ENCODE data around the gene APCDD1L. TPM values are rescaled to one million over a fixed set of nuclear protein-coding genes. Genes with fewer than 3 reads are reported as not detected.

Gene APCDD1L
- total RNA-seq, 1 experiment from 2014 or later, result not detected

DNA sequence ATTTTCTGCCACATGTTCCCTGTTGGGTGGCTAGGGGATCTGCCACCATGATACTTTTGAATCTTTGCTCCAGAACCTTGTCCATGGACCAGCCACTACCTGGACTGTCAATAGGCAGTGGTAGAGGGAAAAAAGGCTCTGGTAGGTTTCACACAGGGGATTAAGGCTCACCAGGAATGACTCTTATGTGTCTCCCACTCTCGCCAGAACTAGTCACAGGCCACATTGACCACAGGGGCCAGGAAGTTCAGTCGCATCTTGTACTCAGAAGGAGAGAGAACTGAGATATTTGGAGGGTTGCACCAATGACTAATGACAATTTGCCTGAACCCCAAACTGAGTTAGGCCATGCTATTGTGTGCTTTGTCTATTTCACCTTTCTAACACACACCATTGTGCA is 23.6 kb upstream of the APCDD1L start:
- TF ChIP-seq, protein P1, sequence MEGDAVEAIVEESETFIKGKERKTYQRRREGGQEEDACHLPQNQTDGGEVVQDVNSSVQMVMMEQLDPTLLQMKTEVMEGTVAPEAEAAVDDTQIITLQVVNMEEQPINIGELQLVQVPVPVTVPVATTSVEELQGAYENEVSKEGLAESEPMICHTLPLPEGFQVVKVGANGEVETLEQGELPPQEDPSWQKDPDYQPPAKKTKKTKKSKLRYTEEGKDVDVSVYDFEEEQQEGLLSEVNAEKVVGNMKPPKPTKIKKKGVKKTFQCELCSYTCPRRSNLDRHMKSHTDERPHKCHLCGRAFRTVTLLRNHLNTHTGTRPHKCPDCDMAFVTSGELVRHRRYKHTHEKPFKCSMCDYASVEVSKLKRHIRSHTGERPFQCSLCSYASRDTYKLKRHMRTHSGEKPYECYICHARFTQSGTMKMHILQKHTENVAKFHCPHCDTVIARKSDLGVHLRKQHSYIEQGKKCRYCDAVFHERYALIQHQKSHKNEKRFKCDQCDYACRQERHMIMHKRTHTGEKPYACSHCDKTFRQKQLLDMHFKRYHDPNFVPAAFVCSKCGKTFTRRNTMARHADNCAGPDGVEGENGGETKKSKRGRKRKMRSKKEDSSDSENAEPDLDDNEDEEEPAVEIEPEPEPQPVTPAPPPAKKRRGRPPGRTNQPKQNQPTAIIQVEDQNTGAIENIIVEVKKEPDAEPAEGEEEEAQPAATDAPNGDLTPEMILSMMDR (IDR thresholded peaks at IDR 0.05; ENCODE audit: insufficient read depth in 1 of 2, low read depth in 1 of 2, low read length in 1 of 2, severe bottlenecking in 1 of 2, unreplicated experiment in 1 of 2), result no peak
- CTCF ChIA-PET, result no interaction called here

DNA sequence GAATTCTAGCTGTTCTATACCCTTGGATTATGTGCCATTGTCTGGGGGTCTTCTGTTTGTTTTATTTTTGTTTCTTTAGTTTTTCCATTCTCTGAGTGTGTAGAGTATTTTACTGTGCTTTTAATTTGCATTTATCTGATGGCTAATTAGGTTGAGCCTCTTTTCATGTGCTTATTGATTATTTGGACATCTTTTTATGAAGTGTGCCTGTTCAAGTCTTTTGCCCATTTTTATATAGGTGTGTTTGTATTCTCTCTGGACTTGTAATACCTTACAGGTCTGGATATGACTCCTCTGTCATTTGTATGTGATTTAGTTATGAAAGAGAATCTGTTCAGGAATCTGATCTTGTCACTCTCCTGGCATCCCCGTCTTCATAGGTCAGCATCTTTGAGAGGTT is 22.6 kb upstream of the APCDD1L start:
- BruUV-seq (replicated peaks), result no TSS peak
- Mint-ChIP-seq H3K27ac (ENCODE audit: unreplicated experiment) (no peak overlapping the region), H3K36me3 (ENCODE audit: insufficient read depth, unreplicated experiment) (no peaks in the 10 kb centered on the region), H3K27me3 (ENCODE audit: insufficient read depth, unreplicated experiment) (peaks cover 16% of the 10 kb centered on the region), H3K4me1 (ENCODE audit: low read depth, unreplicated experiment) (no peaks in the 10 kb centered on the region), H3K9me3 (ENCODE audit: unreplicated experiment) (peaks cover 48% of the 10 kb centered on the region), H3K4me3 (ENCODE audit: unreplicated experiment) (no peak overlapping the region)
- no peaks in the 10 kb centered on the region for H3K27me3 ChIP-seq (replicated peaks; ENCODE audit: control insufficient read depth, insufficient read depth, low read length)
- no peak overlapping the region for H3K4me3 ChIP-seq (ENCODE audit: low read depth, low read length)
- TF ChIP-seq, protein P1 (IDR thresholded peaks at IDR 0.05; ENCODE audit: insufficient read depth in 1 of 2, low read depth in 1 of 2, low read length in 1 of 2, severe bottlenecking in 1 of 2, unreplicated experiment in 1 of 2), result no peak
- intact Hi-C loops (cut with micrococcal nuclease; ENCODE audit: unreplicated experiment), result no loop called here
- H3K9me3 ChIP-seq, result peaks cover 23% of the 10 kb centered on the region
- CTCF ChIA-PET, result no interaction called here
- H3K4me1 ChIP-seq, result no peaks in the 10 kb centered on the region
- POLR2A ChIA-PET, result no interaction called here
- no peak for DNase-seq
- H3K36me3 ChIP-seq (ENCODE audit: control insufficient read depth, insufficient read depth, low read length), result no peaks in the 10 kb centered on the region

More for the DNA sequence above, 23.6 kb upstream of the APCDD1L start:
- Histone ChIP-seq H3K9me3 (peaks cover 23% of the 10 kb centered on the region; the same call in 1 of the 2 replicates), H3K4me3 (ENCODE audit: low read depth, low read length) (no peak overlapping the region), H3K27me3 (replicated peaks; ENCODE audit: control insufficient read depth, insufficient read depth, low read length) (no peaks in the 10 kb centered on the region), H3K4me1 (no peaks in the 10 kb centered on the region), H3K36me3 (ENCODE audit: control insufficient read depth, insufficient read depth, low read length) (no peaks in the 10 kb centered on the region)
- H3K27me3 Mint-ChIP-seq (ENCODE audit: insufficient read depth, unreplicated experiment), result peaks cover 16% of the 10 kb centered on the region
- POLR2A ChIA-PET, result no interaction called here
- no peak overlapping the region for H3K4me3 Mint-ChIP-seq (ENCODE audit: unreplicated experiment)
- H3K36me3 Mint-ChIP-seq (ENCODE audit: insufficient read depth, unreplicated experiment), result no peaks in the 10 kb centered on the region
- no peaks in the 10 kb centered on the region for H3K4me1 Mint-ChIP-seq (ENCODE audit: low read depth, unreplicated experiment)
- peak in 1 of 2 experiments; percentile 17 for DNase-seq
- no TSS peak for BruUV-seq (replicated peaks)
- intact Hi-C loops (cut with micrococcal nuclease; ENCODE audit: unreplicated experiment), result no loop called here
- peaks cover 39% of the 10 kb centered on the region for H3K9me3 Mint-ChIP-seq (ENCODE audit: unreplicated experiment)
- no peak overlapping the region for H3K27ac Mint-ChIP-seq (ENCODE audit: unreplicated experiment)

DNA sequence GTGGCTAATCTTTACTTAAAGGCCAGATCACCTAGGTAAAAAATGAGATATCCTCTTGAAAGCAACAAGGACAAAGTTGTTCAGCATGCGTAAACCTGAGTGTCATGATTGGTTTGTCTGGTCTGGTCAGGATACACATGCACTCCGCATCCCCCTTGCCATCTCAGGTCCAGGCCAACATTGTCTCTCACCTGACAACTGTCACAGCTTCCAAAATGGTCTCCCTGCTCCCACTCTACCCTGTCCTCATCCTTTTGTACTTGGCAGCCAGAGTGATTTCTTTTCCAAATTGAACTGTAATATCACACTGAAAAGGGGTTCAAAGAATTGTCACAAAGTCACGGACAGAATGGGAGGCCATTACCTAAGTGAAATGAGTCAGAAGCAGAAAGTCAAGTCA is 21.1 kb upstream of the APCDD1L start:
- ChIA-PET POLR2A (no interaction called here), CTCF (no interaction called here)
- Mint-ChIP-seq H3K27me3 (ENCODE audit: insufficient read depth, unreplicated experiment) (peaks cover 11% of the 10 kb centered on the region), H3K4me3 (ENCODE audit: unreplicated experiment) (no peak overlapping the region), H3K27ac (ENCODE audit: unreplicated experiment) (no peak overlapping the region), H3K36me3 (ENCODE audit: insufficient read depth, unreplicated experiment) (no peaks in the 10 kb centered on the region), H3K9me3 (ENCODE audit: unreplicated experiment) (peaks cover 63% of the 10 kb centered on the region), H3K4me1 (ENCODE audit: low read depth, unreplicated experiment) (no peaks in the 10 kb centered on the region)
- no peaks in the 10 kb centered on the region for H3K36me3 ChIP-seq (ENCODE audit: control insufficient read depth, insufficient read depth, low read length)
- DNase-seq, result peak in 1 of 2 experiments; percentile 19
- TF ChIP-seq, protein P1 (IDR thresholded peaks at IDR 0.05; ENCODE audit: insufficient read depth in 1 of 2, low read depth in 1 of 2, low read length in 1 of 2, severe bottlenecking in 1 of 2, unreplicated experiment in 1 of 2), result no peak
- peaks cover 31% of the 10 kb centered on the region for H3K9me3 ChIP-seq
- intact Hi-C loops (cut with micrococcal nuclease; ENCODE audit: unreplicated experiment), result no loop called here
- BruUV-seq (replicated peaks), result no TSS peak
- no peaks in the 10 kb centered on the region for H3K4me1 ChIP-seq
- no peaks in the 10 kb centered on the region for H3K27me3 ChIP-seq (replicated peaks; ENCODE audit: control insufficient read depth, insufficient read depth, low read length)
- no peak overlapping the region for H3K4me3 ChIP-seq (ENCODE audit: low read depth, low read length)
